ENCODE data around the gene TIGAR.

Gene TIGAR

GRCh38 chr12:4287325-4288211 lies 33.4 kb upstream of the TIGAR start:
- Histone ChIP-seq H3K4me3 (ENCODE audit: low read length) (no peak overlapping the region), H3K9me3 (ENCODE audit: low read length) (no peaks in the 10 kb centered on the region), H3K36me3 (ENCODE audit: insufficient read depth, low read length) (peaks cover 84% of the 10 kb centered on the region), H3K4me1 (ENCODE audit: insufficient read depth, low read length) (peaks cover 19% of the 10 kb centered on the region), H3K27me3 (ENCODE audit: insufficient read depth, low read length) (no peaks in the 10 kb centered on the region), H2AFZ (ENCODE audit: low read depth, low read length) (no peak overlapping the region)

- H2AFZ ChIP-seq (ENCODE audit: low read depth, low read length): no peak overlapping the region
- H3K4me3 ChIP-seq (ENCODE audit: low read length): no peak overlapping the region
- H3K9me3 ChIP-seq (ENCODE audit: low read length): no peaks in the 10 kb centered on the region
- peaks cover 28% of the 10 kb centered on the region for H3K4me1 ChIP-seq (ENCODE audit: insufficient read depth, low read length)
- no peaks in the 10 kb centered on the region for H3K27me3 ChIP-seq (ENCODE audit: insufficient read depth, low read length)
- peaks cover 76% of the 10 kb centered on the region for H3K36me3 ChIP-seq (ENCODE audit: insufficient read depth, low read length)
Observed at GRCh38 chr12:4288296-4289131, 32.5 kb upstream of the TIGAR start.

GRCh38 chr12:4289231-4289878 lies 31.7 kb upstream of the TIGAR start:
- Histone ChIP-seq H3K4me3 (ENCODE audit: low read length) (no peak overlapping the region), H3K4me1 (ENCODE audit: insufficient read depth, low read length) (peaks cover 36% of the 10 kb centered on the region), H2AFZ (ENCODE audit: low read depth, low read length) (no peak overlapping the region), H3K27me3 (ENCODE audit: insufficient read depth, low read length) (no peaks in the 10 kb centered on the region), H3K9me3 (ENCODE audit: low read length) (no peaks in the 10 kb centered on the region), H3K36me3 (ENCODE audit: insufficient read depth, low read length) (peaks cover 67% of the 10 kb centered on the region)

DNA sequence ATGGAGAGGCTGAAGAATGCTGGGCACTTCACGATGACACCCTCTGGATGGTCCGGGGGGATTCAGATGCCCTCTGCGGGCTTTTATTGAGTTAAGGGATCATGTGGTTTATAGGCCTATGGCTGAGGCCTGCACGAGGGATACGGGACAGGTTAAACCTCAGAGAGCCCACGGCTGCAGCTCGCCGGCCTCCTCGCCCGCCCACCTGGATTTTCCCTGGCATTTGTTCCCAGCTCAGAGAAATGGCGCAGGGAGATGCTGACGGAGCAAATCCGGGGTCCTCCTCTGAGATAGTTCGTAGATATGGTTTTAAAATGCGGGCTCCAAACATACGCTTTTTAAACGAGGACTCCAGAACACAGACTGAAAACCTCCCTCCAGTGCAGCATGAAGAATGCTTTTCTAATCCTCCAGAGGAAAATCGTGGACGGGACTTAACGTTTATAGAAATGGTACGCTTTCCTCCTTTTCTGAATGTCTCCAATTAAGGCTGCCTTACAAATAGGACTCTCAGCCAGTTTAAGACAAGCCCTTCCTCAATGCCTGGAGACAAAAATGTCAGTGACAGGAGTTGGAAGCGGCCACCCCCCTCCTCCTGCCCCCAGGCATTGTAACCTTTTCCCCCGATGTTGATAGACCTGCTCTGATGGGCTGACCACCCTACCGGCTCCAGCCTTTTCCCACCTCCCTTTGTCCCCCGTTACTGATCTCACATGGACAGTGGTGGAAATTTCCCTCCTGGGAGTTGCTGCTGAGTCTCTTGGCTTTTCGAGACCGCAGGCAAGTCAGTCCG lies 30.8 kb upstream of the TIGAR start:
- Histone ChIP-seq H2AFZ (ENCODE audit: low read depth, low read length) (no peak overlapping the region), H3K4me1 (ENCODE audit: insufficient read depth, low read length) (peaks cover 37% of the 10 kb centered on the region), H3K9me3 (ENCODE audit: low read length) (no peaks in the 10 kb centered on the region), H3K27me3 (ENCODE audit: insufficient read depth, low read length) (no peaks in the 10 kb centered on the region), H3K4me3 (ENCODE audit: low read length) (no peak overlapping the region), H3K36me3 (ENCODE audit: insufficient read depth, low read length) (peaks cover 64% of the 10 kb centered on the region)

DNA sequence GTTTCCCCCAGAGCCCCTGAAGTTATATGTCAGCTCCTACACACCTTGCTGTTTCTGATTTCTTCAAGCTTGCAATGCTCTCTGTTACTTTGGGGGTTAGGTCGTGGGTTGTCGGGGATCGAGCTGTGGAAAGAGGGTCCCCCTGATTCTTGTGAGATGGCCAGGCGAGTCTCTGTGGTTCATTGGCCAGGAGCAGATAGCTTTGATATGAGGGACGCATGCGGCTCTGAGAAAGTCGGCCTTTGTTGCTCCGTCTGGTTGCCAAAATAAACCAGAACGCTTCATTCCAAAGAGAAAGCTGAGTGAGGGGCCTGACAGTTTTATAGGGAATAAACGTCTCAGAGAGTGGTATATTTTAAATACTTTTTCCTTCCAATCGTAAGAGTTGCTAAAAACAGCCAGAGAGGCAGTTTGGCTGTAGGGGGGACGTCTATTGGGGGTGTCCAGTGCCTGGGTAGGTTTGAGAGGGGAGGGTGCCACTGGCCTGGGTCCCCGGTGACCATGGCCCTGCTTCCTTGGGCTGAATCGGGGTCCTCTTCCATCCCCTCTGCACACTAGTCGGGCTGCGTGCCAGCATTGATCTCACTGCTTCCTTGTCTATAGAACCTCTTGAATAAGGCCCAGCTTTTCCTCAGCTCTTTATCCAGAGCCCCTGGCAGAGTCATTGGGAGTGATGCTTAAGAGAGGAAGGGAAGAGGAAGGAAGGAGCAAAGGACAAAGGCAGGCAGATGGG lies 28.5 kb upstream of the TIGAR start:
- Histone ChIP-seq H3K9me3 (ENCODE audit: low read length) (no peaks in the 10 kb centered on the region), H3K4me3 (ENCODE audit: low read length) (no peak overlapping the region), H3K4me1 (ENCODE audit: insufficient read depth, low read length) (peaks cover 37% of the 10 kb centered on the region), H3K27me3 (ENCODE audit: insufficient read depth, low read length) (no peaks in the 10 kb centered on the region), H3K36me3 (ENCODE audit: insufficient read depth, low read length) (peaks cover 64% of the 10 kb centered on the region), H2AFZ (ENCODE audit: low read depth, low read length) (no peak overlapping the region)

DNA sequence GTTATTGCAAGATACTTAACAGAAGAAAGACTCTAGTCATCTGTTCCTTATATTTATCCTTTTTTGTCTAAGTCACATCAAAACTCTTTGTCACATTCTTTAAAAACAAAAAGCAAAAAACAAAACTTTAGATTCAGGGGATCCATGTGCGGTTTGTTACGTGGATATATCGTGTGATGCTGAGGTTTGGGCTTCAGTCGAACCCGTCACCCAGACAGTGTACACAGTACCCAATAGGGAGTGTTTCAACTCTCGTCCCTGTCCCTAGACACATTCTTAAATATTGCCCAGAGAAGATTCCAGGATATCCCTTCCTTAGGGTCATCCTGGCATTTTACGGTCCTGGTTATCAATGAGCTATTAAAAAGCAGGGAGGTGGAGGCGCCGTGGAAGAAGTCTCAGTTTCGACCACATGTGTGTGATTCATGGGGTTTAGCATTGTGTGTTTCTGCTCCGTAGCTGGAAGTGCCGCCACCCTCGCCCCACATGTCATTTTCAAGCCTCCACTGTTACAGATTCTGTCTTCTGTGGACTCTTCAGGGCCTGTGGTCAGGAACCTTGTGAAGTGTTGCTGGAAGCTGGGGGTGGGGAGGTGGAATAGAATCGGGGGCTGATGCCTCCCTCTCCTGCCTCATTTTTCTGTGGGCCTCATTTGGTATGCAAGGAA lies 27.6 kb upstream of the TIGAR start:
- Histone ChIP-seq H3K9me3 (ENCODE audit: low read length) (no peaks in the 10 kb centered on the region), H3K4me1 (ENCODE audit: insufficient read depth, low read length) (peaks cover 32% of the 10 kb centered on the region), H3K36me3 (ENCODE audit: insufficient read depth, low read length) (peaks cover 64% of the 10 kb centered on the region), H2AFZ (ENCODE audit: low read depth, low read length) (no peak overlapping the region), H3K27me3 (ENCODE audit: insufficient read depth, low read length) (no peaks in the 10 kb centered on the region), H3K4me3 (ENCODE audit: low read length) (no peak overlapping the region)

GRCh38 chr12:4293966-4294505 lies 27.0 kb upstream of the TIGAR start:
- Histone ChIP-seq H3K9me3 (ENCODE audit: low read length) (no peaks in the 10 kb centered on the region), H3K4me1 (ENCODE audit: insufficient read depth, low read length) (peaks cover 26% of the 10 kb centered on the region), H2AFZ (ENCODE audit: low read depth, low read length) (no peak overlapping the region), H3K27me3 (ENCODE audit: insufficient read depth, low read length) (no peaks in the 10 kb centered on the region), H3K36me3 (ENCODE audit: insufficient read depth, low read length) (peaks cover 62% of the 10 kb centered on the region), H3K4me3 (ENCODE audit: low read length) (no peak overlapping the region)

DNA sequence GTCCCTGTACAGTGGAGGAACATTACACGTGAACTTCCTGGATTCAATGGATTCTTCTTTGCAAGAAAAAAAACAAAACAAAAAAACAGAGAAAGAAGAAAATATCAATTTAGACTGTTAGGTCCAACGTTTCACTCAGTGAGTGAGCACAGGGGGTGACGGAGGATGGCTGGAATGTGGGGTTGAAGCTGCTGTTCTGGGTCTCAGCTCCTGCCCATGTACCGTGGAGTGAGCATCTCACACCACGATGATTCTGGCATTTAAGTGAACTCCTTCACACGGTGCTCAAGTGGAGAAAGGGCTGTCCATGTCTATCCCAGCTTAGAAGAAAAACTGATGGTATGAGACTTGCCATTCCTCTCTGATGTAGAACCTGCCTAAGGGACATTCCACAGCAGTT lies 24.3 kb upstream of the TIGAR start:
- H3K36me3 ChIP-seq (ENCODE audit: insufficient read depth, low read length): peaks cover 54% of the 10 kb centered on the region
- H3K9me3 ChIP-seq (ENCODE audit: low read length): no peaks in the 10 kb centered on the region
- H2AFZ ChIP-seq (ENCODE audit: low read depth, low read length): no peak overlapping the region
- no peak overlapping the region for H3K4me3 ChIP-seq (ENCODE audit: low read length)
- H3K27me3 ChIP-seq (ENCODE audit: insufficient read depth, low read length): no peaks in the 10 kb centered on the region
- H3K4me1 ChIP-seq (ENCODE audit: insufficient read depth, low read length): peaks cover 20% of the 10 kb centered on the region

DNA sequence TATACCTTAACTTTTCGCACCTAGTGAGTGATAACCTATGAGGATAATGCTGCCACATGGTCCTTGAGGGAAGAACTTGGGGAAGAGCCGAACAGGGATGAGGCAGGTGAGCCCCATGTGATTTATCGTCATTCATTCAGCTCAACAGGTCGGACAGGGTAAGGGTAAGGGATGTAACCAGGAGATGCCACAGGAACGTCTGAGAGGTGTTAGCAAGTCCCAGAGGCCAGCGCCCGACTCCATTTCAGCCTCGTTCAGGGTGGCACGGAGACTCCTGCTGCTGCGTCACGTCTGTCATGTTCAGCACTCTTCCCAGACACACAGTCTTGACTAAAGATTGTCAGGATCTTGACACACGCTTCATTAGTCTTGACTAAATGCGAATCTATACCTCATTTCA lies 23.4 kb upstream of the TIGAR start:
- Histone ChIP-seq H3K4me1 (ENCODE audit: insufficient read depth, low read length) (peaks cover 18% of the 10 kb centered on the region), H3K9me3 (ENCODE audit: low read length) (no peaks in the 10 kb centered on the region), H3K36me3 (ENCODE audit: insufficient read depth, low read length) (peaks cover 59% of the 10 kb centered on the region), H2AFZ (ENCODE audit: low read depth, low read length) (no peak overlapping the region), H3K27me3 (ENCODE audit: insufficient read depth, low read length) (no peaks in the 10 kb centered on the region), H3K4me3 (ENCODE audit: low read length) (no peak overlapping the region)

GRCh38 chr12:4300883-4301282 lies 20.1 kb upstream of the TIGAR start:
- H3K4me3 ChIP-seq (ENCODE audit: low read length): no peak overlapping the region
- H3K36me3 ChIP-seq (ENCODE audit: insufficient read depth, low read length): peaks cover 74% of the 10 kb centered on the region
- no peaks in the 10 kb centered on the region for H3K27me3 ChIP-seq (ENCODE audit: insufficient read depth, low read length)
- H3K9me3 ChIP-seq (ENCODE audit: low read length): no peaks in the 10 kb centered on the region
- no peaks in the 10 kb centered on the region for H3K4me1 ChIP-seq (ENCODE audit: insufficient read depth, low read length)
- no peak overlapping the region for H2AFZ ChIP-seq (ENCODE audit: low read depth, low read length)

DNA sequence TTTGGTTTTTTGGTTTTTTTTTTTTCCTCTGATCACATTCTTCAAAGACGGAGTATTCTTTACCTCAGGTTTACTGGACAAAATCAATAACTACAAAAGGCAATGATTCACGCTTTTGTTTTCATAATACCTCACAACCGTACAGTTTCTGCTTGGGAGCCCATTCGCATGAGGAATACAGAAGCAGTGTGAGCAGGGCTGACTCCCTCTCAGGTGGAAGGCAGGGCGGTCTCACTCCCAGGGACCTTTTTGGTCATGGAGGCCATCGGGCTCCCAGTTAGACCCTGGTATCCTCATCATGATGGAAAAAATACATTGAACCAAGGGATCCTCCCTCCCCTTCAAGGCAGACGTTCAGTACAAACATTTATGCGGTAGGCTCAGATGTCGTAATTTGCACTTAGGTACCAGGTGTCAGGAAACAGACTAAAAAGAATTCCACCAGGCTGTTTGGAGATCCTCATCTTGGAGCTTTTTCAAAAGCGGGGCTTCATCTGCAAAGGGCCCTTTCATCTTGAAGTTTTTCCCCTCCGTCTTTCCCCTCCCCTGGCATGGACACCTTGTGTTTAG lies 19.0 kb upstream of the TIGAR start:
- peaks cover 8% of the 10 kb centered on the region for H3K4me1 ChIP-seq (ENCODE audit: insufficient read depth, low read length)
- H3K4me3 ChIP-seq (ENCODE audit: low read length): no peak overlapping the region
- peaks cover 64% of the 10 kb centered on the region for H3K36me3 ChIP-seq (ENCODE audit: insufficient read depth, low read length)
- no peak overlapping the region for H2AFZ ChIP-seq (ENCODE audit: low read depth, low read length)
- no peaks in the 10 kb centered on the region for H3K27me3 ChIP-seq (ENCODE audit: insufficient read depth, low read length)
- no peaks in the 10 kb centered on the region for H3K9me3 ChIP-seq (ENCODE audit: low read length)
